ENCODE measurements around the gene CFAP77.

The CFAP77 gene

GRCh38 chr9:132587592-132587955, 177.6 kb downstream of the CFAP77 start (continued):
- TF ChIP-seq POU6F1 (CRISPR knock-in tag; IDR thresholded peaks at IDR 0.05; ENCODE audit: borderline replicate concordance, low read depth), result no peak
- no peak for TF ChIP-seq RARB (CRISPR knock-in tag; IDR thresholded peaks at IDR 0.05)
- no peak for TF ChIP-seq PPARA (CRISPR knock-in tag; IDR thresholded peaks at IDR 0.05; ENCODE audit: borderline replicate concordance)

- TF ChIP-seq CREB5 (CRISPR knock-in tag; IDR thresholded peaks at IDR 0.05; ENCODE audit: low read depth), result no peak
- no peak for TF ChIP-seq ZC3H10 (CRISPR knock-in tag; IDR thresholded peaks at IDR 0.05)
- no peak for TF ChIP-seq CSDC2 (CRISPR knock-in tag; IDR thresholded peaks at IDR 0.05)
- no peak for TF ChIP-seq ZNF8 (CRISPR knock-in tag; IDR thresholded peaks at IDR 0.05)
- TF ChIP-seq PATZ1 (CRISPR knock-in tag; IDR thresholded peaks at IDR 0.05; ENCODE audit: borderline replicate concordance), result no peak
- TF ChIP-seq OSR1 (CRISPR knock-in tag; IDR thresholded peaks at IDR 0.05), result no peak
- TF ChIP-seq TCF4 (CRISPR knock-in tag; IDR thresholded peaks at IDR 0.05; ENCODE audit: borderline replicate concordance), result no peak
- no peak for TF ChIP-seq ARNTL (CRISPR knock-in tag; IDR thresholded peaks at IDR 0.05; ENCODE audit: borderline replicate concordance, low read depth)
- no peak for TF ChIP-seq BACH2 (CRISPR knock-in tag; IDR thresholded peaks at IDR 0.05; ENCODE audit: borderline replicate concordance)
- TF ChIP-seq ESRRG (CRISPR knock-in tag; IDR thresholded peaks at IDR 0.05), result no peak
- no peak for ATAC-seq
These were observed 178.1 kb downstream of the CFAP77 start for GRCh38 chr9:132588098-132588497.

GRCh38 chr9:132588501-132589147, 178.6 kb downstream of the CFAP77 start:
- ATAC-seq, result no peak
- TF ChIP-seq CREB5 (CRISPR knock-in tag; IDR thresholded peaks at IDR 0.05; ENCODE audit: low read depth) (no peak), TOX (CRISPR knock-in tag; IDR thresholded peaks at IDR 0.05; ENCODE audit: borderline replicate concordance) (no peak), RARB (CRISPR knock-in tag; IDR thresholded peaks at IDR 0.05) (no peak), POU6F1 (CRISPR knock-in tag; IDR thresholded peaks at IDR 0.05; ENCODE audit: borderline replicate concordance, low read depth) (no peak), TSHZ2 (CRISPR knock-in tag; IDR thresholded peaks at IDR 0.05) (no peak), PATZ1 (CRISPR knock-in tag; IDR thresholded peaks at IDR 0.05; ENCODE audit: borderline replicate concordance) (no peak), ESRRG (CRISPR knock-in tag; IDR thresholded peaks at IDR 0.05) (no peak), TCF4 (CRISPR knock-in tag; IDR thresholded peaks at IDR 0.05; ENCODE audit: borderline replicate concordance) (no peak), ZC3H10 (CRISPR knock-in tag; IDR thresholded peaks at IDR 0.05) (no peak), ZFP30 (CRISPR knock-in tag; IDR thresholded peaks at IDR 0.05) (no peak), GLIS3 (CRISPR knock-in tag; IDR thresholded peaks at IDR 0.05) (no peak), ARNTL (CRISPR knock-in tag; IDR thresholded peaks at IDR 0.05; ENCODE audit: borderline replicate concordance, low read depth) (no peak), CSRNP3 (CRISPR knock-in tag; IDR thresholded peaks at IDR 0.05) (no peak), ZNF8 (CRISPR knock-in tag; IDR thresholded peaks at IDR 0.05) (no peak), BACH2 (CRISPR knock-in tag; IDR thresholded peaks at IDR 0.05; ENCODE audit: borderline replicate concordance) (no peak)

Data from SK-N-SH treated with all-trans-retinoic acid at 6 μM for 48 hours (cell line).